HG03025 (cell line): Measurements from ENCODE around the gene EXOC3L4.

Source experiments
- ATAC-seq: cut with Tn5 transposase; IDR thresholded peaks from one replicate; pipeline ENCODE4 v1.9.1; 2021; ENCODE audit warnings: mild to moderate bottlenecking, moderate library complexity; ENCODE audit not compliant: unreplicated experiment, low FRiP score

The EXOC3L4 gene

GRCh38 chr14:103129301-103130016 lies 34.9 kb downstream of the EXOC3L4 start:
- ATAC-seq: no peak

- no peak for ATAC-seq
These were observed 35.7 kb downstream of the EXOC3L4 start for GRCh38 chr14:103130017-103130764.

GRCh38 chr14:103130965-103131364 lies 36.4 kb downstream of the EXOC3L4 start:
- ATAC-seq: no peak

- ATAC-seq: no peak
These were observed 37.1 kb downstream of the EXOC3L4 start for GRCh38 chr14:103131580-103131979.

- ATAC-seq: no peak
These were observed 38.1 kb downstream of the EXOC3L4 start for GRCh38 chr14:103132381-103133209.

- ATAC-seq: no peak
These were observed 39.0 kb downstream of the EXOC3L4 start for GRCh38 chr14:103133210-103134140.

- ATAC-seq: no peak
These were observed 39.9 kb downstream of the EXOC3L4 start for GRCh38 chr14:103134405-103134804.

GRCh38 chr14:103134919-103135318 lies 40.4 kb downstream of the EXOC3L4 start:
- no peak for ATAC-seq

- no peak for ATAC-seq
These were observed 41.1 kb downstream of the EXOC3L4 start for GRCh38 chr14:103135333-103136260.

- ATAC-seq: no peak
These were observed 42.1 kb downstream of the EXOC3L4 start for GRCh38 chr14:103136388-103137271.

GRCh38 chr14:103137689-103138300 lies 43.3 kb downstream of the EXOC3L4 start:
- ATAC-seq: no peak

GRCh38 chr14:103138301-103139131 lies 44.0 kb downstream of the EXOC3L4 start:
- ATAC-seq: no peak

GRCh38 chr14:103139132-103140025 lies 44.9 kb downstream of the EXOC3L4 start:
- ATAC-seq: no peak

- ATAC-seq: no peak
These were observed 46.0 kb downstream of the EXOC3L4 start for GRCh38 chr14:103140316-103141109.
